GM23338 (cell line): Measurements from ENCODE around the gene ROCK1.

Experiments
- CREB1 ChIP-seq: fragments of 250-450 bp; sonication (Bioruptor Pico); IDR thresholded peaks from 2 replicates; pipeline ENCODE4 v1.5.0; 2020; ENCODE audit warnings: low read depth, mild to moderate bottlenecking, moderate library complexity
- CTCF ChIP-seq, 2 experiments: fragments of 200-600 bp in 1 of 2; sonication (generic) in 1 of 2; conservative IDR thresholded peaks; 2 replicates each; pipeline versions ENCODE4 v1.5.1 to v1.6.1; 2016 to 2017; ENCODE audit warnings: antibody characterized with exemption in 2 of 2, low read depth in 2 of 2, mild to moderate bottlenecking in 2 of 2, moderate library complexity in 1 of 2
- EZH2phosphoT487 ChIP-seq: fragments of 200-600 bp; sonication (generic); IDR thresholded peaks from one replicate; pipeline ENCODE4 v1.8.1; 2018; ENCODE audit warnings: antibody characterized with exemption; ENCODE audit not compliant: unreplicated experiment
- JUNB ChIP-seq: IDR thresholded peaks from one replicate; pipeline ENCODE4 v1.6.1; 2016; ENCODE audit warnings: antibody characterized with exemption; ENCODE audit not compliant: unreplicated experiment

DNA sequence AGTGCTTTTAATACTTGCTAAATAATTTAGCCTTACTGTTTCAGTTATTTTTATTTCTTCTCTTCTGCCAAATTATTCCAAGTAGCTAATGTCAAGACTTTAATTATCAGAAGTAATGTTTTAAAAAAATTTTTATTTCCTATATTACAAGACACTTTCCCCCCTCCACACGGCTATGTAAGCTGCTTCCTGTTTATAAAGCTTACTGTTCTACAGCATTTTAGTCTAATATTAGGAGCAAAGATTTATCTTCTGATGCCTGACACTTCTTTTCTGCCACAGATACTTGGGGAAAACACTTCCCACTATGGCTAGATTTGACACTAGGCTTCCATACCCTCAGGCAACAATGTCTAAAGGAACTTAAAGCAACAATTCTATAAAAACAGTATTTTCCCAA, 62.3 kb downstream of the ROCK1 start:
- no peak for TF ChIP-seq CTCF (conservative IDR thresholded peaks at IDR 0.05; ENCODE audit: low read depth in 2 of 2)
- no peak for TF ChIP-seq JUNB
- TF ChIP-seq EZH2phosphoT487 = no peak
- no peak for TF ChIP-seq CREB1 (CRISPR knock-in tag)
